NCI-H2107 treated with DMSO at 0.1 percent for 48 hours (cell line): ENCODE results near the gene ZEB1.
"Not testable (repeated sequence)": the region's sequence is repeated elsewhere in the genome, so short reads cannot be mapped to it uniquely, and the experiment has no call there.

Experiments used
- DNase-seq: peaks from one replicate; lab custom pipeline; 2025; ENCODE audit not compliant: unreplicated experiment; lab: John Stamatoyannopoulos, UW

The ZEB1 gene

GRCh38 chr10:31413325-31413724 lies 94.3 kb downstream of the ZEB1 start:
- DNase-seq, result no peak

GRCh38 chr10:31418481-31418880 lies 99.5 kb downstream of the ZEB1 start:
- DNase-seq, result no peak

GRCh38 chr10:31419394-31420063 lies 100.5 kb downstream of the ZEB1 start:
- no peak for DNase-seq

GRCh38 chr10:31421322-31421721 lies 102.3 kb downstream of the ZEB1 start:
- DNase-seq, result no peak

- no peak for DNase-seq
Observed at GRCh38 chr10:31422634-31423033, 103.6 kb downstream of the ZEB1 start.

GRCh38 chr10:31424473-31424872 lies 105.5 kb downstream of the ZEB1 start:
- DNase-seq, result no peak

- no peak for DNase-seq
Observed at GRCh38 chr10:31426401-31426800, 107.4 kb downstream of the ZEB1 start.

GRCh38 chr10:31427334-31427733 lies 108.3 kb downstream of the ZEB1 start:
- DNase-seq, result not testable (repeated sequence)

- DNase-seq, result not testable (repeated sequence)
Observed at GRCh38 chr10:31428499-31428898, 109.5 kb downstream of the ZEB1 start.

GRCh38 chr10:31431021-31431420 lies 112.0 kb downstream of the ZEB1 start:
- DNase-seq, result no peak

GRCh38 chr10:31437959-31438358 lies 118.9 kb downstream of the ZEB1 start:
- DNase-seq, result no peak

GRCh38 chr10:31451766-31452165 lies 132.8 kb downstream of the ZEB1 start:
- DNase-seq, result no peak

- no peak for DNase-seq
Observed at GRCh38 chr10:31456468-31456867, 137.5 kb downstream of the ZEB1 start.

GRCh38 chr10:31457858-31458257 lies 138.8 kb downstream of the ZEB1 start:
- no peak for DNase-seq

GRCh38 chr10:31458974-31459373 lies 140.0 kb downstream of the ZEB1 start:
- no peak for DNase-seq

- DNase-seq, result no peak
Observed at GRCh38 chr10:31460242-31460641, 141.2 kb downstream of the ZEB1 start.

- no peak for DNase-seq
Observed at GRCh38 chr10:31464552-31464951, 145.5 kb downstream of the ZEB1 start.

- no peak for DNase-seq
Observed at GRCh38 chr10:31466313-31466712, 147.3 kb downstream of the ZEB1 start.

- no peak for DNase-seq
Observed at GRCh38 chr10:31467791-31468535, 148.9 kb downstream of the ZEB1 start.

- no peak for DNase-seq
Observed at GRCh38 chr10:31468536-31468859, 149.5 kb downstream of the ZEB1 start.

- no peak for DNase-seq
Observed at GRCh38 chr10:31475519-31475918, 156.5 kb downstream of the ZEB1 start.

- no peak for DNase-seq
Observed at GRCh38 chr10:31476088-31476487, 157.1 kb downstream of the ZEB1 start.

GRCh38 chr10:31477584-31477983 lies 158.6 kb downstream of the ZEB1 start:
- DNase-seq, result no peak
